Neuronal stem cell (in vitro differentiated cells): ENCODE results near the gene SCOC.

Experiments used
- DNase-seq: peaks from one replicate; pipeline ENCODE4 v3.0.0-alpha.2; 2013; ENCODE audit warnings: low spot score
- H2AFZ ChIP-seq: one replicate; pipeline ENCODE4 v1.6.1; 2013; ENCODE audit warnings: mild to moderate bottlenecking, low read length, inconsistent platforms
- H2AK5ac ChIP-seq: 2 replicates; pipeline ENCODE4 v1.6.1; 2013; ENCODE audit warnings: low read depth, mild to moderate bottlenecking, inconsistent platforms, low read length, moderate library complexity, mixed read lengths
- H2BK120ac ChIP-seq: 2 replicates; pipeline ENCODE4 v1.6.1; 2013; ENCODE audit warnings: low read depth, mild to moderate bottlenecking, inconsistent platforms, low read length, moderate library complexity, mixed read lengths
- H2BK12ac ChIP-seq: one replicate; pipeline ENCODE4 v1.6.1; 2013; ENCODE audit warnings: low read length, inconsistent platforms
- H2BK15ac ChIP-seq: 2 replicates; pipeline ENCODE4 v1.6.1; 2013; ENCODE audit warnings: mild to moderate bottlenecking, low read length, inconsistent platforms, mixed read lengths
- H2BK5ac ChIP-seq: one replicate; pipeline ENCODE4 v1.6.1; 2013; ENCODE audit warnings: inconsistent platforms, mild to moderate bottlenecking, low read length, moderate library complexity
- H3K14ac ChIP-seq: one replicate; pipeline ENCODE4 v1.6.1; 2013; ENCODE audit warnings: low read length, inconsistent platforms
- H3K18ac ChIP-seq: 2 replicates; pipeline ENCODE4 v1.6.1; 2013; ENCODE audit warnings: low read length, inconsistent platforms
- H3K23ac ChIP-seq: 2 replicates; pipeline ENCODE4 v1.6.1; 2013; ENCODE audit warnings: low read depth, mild to moderate bottlenecking, mixed read lengths, low read length, inconsistent platforms; ENCODE audit not compliant: poor library complexity
- H3K27ac ChIP-seq: replicated peaks from 3 replicates; pipeline ENCODE4 v1.5.1; 2013; ENCODE audit warnings: low read length, inconsistent platforms
- H3K27me3 ChIP-seq, 3 experiments: 2 replicates each; pipeline ENCODE4 v1.6.1; 2013; ENCODE audit warnings: low read length in 3 of 3, mild to moderate bottlenecking in 2 of 3, inconsistent platforms in 1 of 3, low read depth in 1 of 3, mixed read lengths in 1 of 3, moderate library complexity in 1 of 3; ENCODE audit not compliant: control insufficient read depth in 3 of 3, insufficient read depth in 3 of 3
- H3K36me3 ChIP-seq, 2 donors: replicated peaks in 1 of 2; 2 replicates each; pipeline ENCODE4 v1.6.1; 2013; ENCODE audit warnings: low read length in 2 of 2; ENCODE audit not compliant: control insufficient read depth in 2 of 2, insufficient read depth in 2 of 2
- H3K4ac ChIP-seq: 2 replicates; pipeline ENCODE4 v1.6.1; 2013; ENCODE audit warnings: inconsistent platforms, mild to moderate bottlenecking, low read length, moderate library complexity
- H3K4me1 ChIP-seq, 2 donors: 1 replicate in 1 of 2; 2 replicates in 1 of 2; pipeline ENCODE4 v1.6.1; 2013; ENCODE audit warnings: low read length in 2 of 2, low read depth in 1 of 2; ENCODE audit not compliant: control insufficient read depth in 2 of 2, insufficient read depth in 1 of 2
- H3K4me2 ChIP-seq: one replicate; pipeline ENCODE4 v1.6.1; 2013; ENCODE audit warnings: mild to moderate bottlenecking, low read length, inconsistent platforms; ENCODE audit not compliant: insufficient read depth, poor library complexity, severe bottlenecking
- H3K4me3 ChIP-seq, 2 donors: 2 replicates each; pipeline ENCODE4 v1.5.1; 2013; ENCODE audit warnings: low read length in 2 of 2, mild to moderate bottlenecking in 2 of 2, inconsistent platforms in 1 of 2, moderate library complexity in 1 of 2
- H3K79me1 ChIP-seq: one replicate; pipeline ENCODE4 v1.6.1; 2013; ENCODE audit warnings: low read depth, mild to moderate bottlenecking, inconsistent platforms, low read length, moderate library complexity
- H3K9ac ChIP-seq: one replicate; pipeline ENCODE4 v1.6.1; 2013; ENCODE audit warnings: mild to moderate bottlenecking, low read depth, low read length, inconsistent platforms; ENCODE audit not compliant: poor library complexity
- H3K9me3 ChIP-seq, 2 donors: replicated peaks in 1 of 2; 2 replicates each; pipeline versions ENCODE3 to v1.6.1; 2013; ENCODE audit warnings: low read length in 2 of 2, mild to moderate bottlenecking in 2 of 2, inconsistent platforms in 1 of 2, low read depth in 1 of 2, mixed read lengths in 1 of 2, moderate library complexity in 1 of 2; ENCODE audit not compliant: control insufficient read depth in 2 of 2, insufficient read depth in 1 of 2
- H4K8ac ChIP-seq: one replicate; pipeline ENCODE4 v1.6.1; 2013; ENCODE audit warnings: low read depth, mild to moderate bottlenecking, inconsistent platforms, low read length, moderate library complexity
- H4K91ac ChIP-seq: one replicate; pipeline ENCODE4 v1.6.1; 2013; ENCODE audit warnings: low read length, low read depth, mild to moderate bottlenecking, inconsistent platforms; ENCODE audit not compliant: poor library complexity
- WGBS, 2 donors: extraction: QIAGEN DNeasy Blood & Tissue Kit; methylation state at CpG; one replicate each; pipeline ENCODE4 v1.1.7; 2013; ENCODE audit warnings: missing lambda C conversion rate in 2 of 2, mixed read lengths in 1 of 2; ENCODE audit not compliant: insufficient read length in 2 of 2, insufficient replicate concordance in 1 of 2; ENCODE audit errors: extremely low coverage in 2 of 2; 5-methylcytosine and 5-hydroxymethylcytosine counted together

The SCOC gene

DNA sequence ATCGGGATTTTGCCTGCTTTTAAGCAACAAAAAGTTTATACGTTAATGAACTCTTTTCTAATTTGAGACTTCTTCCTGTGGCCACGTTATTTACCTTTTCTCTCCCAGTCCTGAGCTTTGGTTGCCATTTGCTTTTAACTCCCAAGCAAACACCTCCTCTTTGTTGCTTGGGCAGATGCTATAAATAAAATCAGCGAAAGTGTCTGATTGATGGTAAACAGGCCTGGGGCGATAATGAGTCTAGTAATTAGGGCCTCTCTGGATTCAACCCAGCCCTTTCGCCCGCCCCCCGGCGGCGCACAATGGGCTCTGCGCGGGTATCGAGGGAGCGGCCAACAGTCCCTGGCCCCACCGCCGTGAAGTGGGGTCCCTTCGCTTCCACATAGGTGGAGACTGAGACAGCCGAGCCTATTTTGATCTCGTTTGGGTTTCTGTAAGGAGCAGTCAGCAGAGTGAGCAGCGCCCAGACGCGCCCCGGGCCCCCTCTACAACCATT, 53.2 kb downstream of the SCOC start:
- Histone ChIP-seq H3K18ac (peak overlapping the region; percentile 98), H2BK120ac (peak overlapping the region; percentile 38), H3K4ac (no peak overlapping the region), H4K91ac (no peak overlapping the region), H3K79me1 (peaks cover 2% of the 10 kb centered on the region), H3K23ac (peak overlapping the region; percentile 58), H3K27me3 (peaks cover 0 to 28% (median 0%) of the 10 kb centered on the region in 3 experiments), H3K4me1 (no peaks in the 10 kb centered on the region), H3K14ac (no peak overlapping the region), H3K9me3 (no peaks in the 10 kb centered on the region), H2BK12ac (peak overlapping the region; percentile 68), H2AFZ (peak overlapping the region; percentile 100), H3K36me3 (peaks cover 0 to 3% of the 10 kb centered on the region in 2 donors), H4K8ac (no peak overlapping the region), H3K4me2 (peak overlapping the region; percentile 71), H3K9ac (peak overlapping the region; percentile 97), H2BK5ac (peak overlapping the region; percentile 61), H2BK15ac (peak overlapping the region; percentile 96), H3K4me3 (peak overlapping the region; percentile 86 to 98), H2AK5ac (no peak overlapping the region), H3K27ac (peak overlapping the region; percentile 79)
- peak; percentile 2 for DNase-seq
- no CpG with 5 or more reads among the region's 23 CpGs for WGBS, 2 donors

- Histone ChIP-seq H4K91ac (no peak within 1 kb of the TSS), H3K79me1 (peaks cover 2% of the 10 kb centered on the region), H2BK12ac (peak within 1 kb of the TSS; percentile 68), H3K23ac (peak within 1 kb of the TSS; percentile 58), H3K18ac (peak within 1 kb of the TSS; percentile 98), H3K4ac (no peak within 1 kb of the TSS), H2BK120ac (peak within 1 kb of the TSS; percentile 38), H3K4me1 (peaks cover 0 to 2% of the 10 kb centered on the region in 2 donors), H3K9ac (peak within 1 kb of the TSS; percentile 97), H3K4me3 (peak within 1 kb of the TSS; percentile 86 to 98), H3K9me3 (no peaks in the 10 kb centered on the region), H3K27me3 (peaks cover 0 to 30% (median 0%) of the 10 kb centered on the region in 3 experiments), H4K8ac (peak within 1 kb of the TSS; percentile 9), H2BK5ac (peak within 1 kb of the TSS; percentile 61), H3K36me3 (peaks cover 0 to 3% of the 10 kb centered on the region in 2 donors), H2AK5ac (no peak within 1 kb of the TSS), H2BK15ac (peak within 1 kb of the TSS; percentile 96), H3K4me2 (peak within 1 kb of the TSS; percentile 71), H2AFZ (peak within 1 kb of the TSS; percentile 100), H3K27ac (peak within 1 kb of the TSS; percentile 79), H3K14ac (peak within 1 kb of the TSS; percentile 98)
- WGBS, 2 donors = no CpG with 5 or more reads among the region's 73 CpGs
- peak; percentile 91 for DNase-seq
Measured at GRCh38 chr4:140427106-140427918, 53.9 kb downstream of the SCOC start, which contains the start of gene CLGN. CLGN (minus strand) TSS chr4:140427648; CDS start chr4:140413078, 14,570 bp downstream.

DNA sequence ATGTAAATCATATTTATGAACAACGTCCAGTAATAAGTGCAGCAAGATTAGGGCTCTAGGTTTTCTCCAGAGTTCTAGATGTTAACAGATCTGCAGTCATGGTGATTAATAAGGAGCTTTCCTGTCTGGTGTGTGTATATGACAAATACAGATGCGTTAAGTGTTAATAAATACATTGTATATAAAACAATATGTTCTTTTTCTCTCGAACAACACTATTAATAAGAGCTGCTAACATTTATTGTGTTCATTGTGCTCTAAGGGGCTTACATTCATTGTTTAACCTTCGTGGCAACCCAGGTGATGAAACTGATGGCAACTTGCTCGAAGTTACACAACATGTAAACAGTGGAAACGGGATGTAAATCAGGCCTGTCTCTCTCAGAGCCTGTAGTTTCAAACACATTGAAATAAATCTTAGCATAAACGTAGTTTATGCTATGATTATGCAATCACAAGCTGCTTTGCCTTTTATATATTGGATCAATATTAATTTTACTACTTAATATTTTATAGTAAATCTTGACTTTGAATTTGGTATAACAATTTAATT, 54.5 kb downstream of the SCOC start:
- no peak overlapping the region for H4K91ac ChIP-seq
- H3K27ac ChIP-seq = no peak overlapping the region
- H3K79me1 ChIP-seq = peaks cover 2% of the 10 kb centered on the region
- H3K4ac ChIP-seq = no peak overlapping the region
- H2BK15ac ChIP-seq = no peak overlapping the region
- no peak overlapping the region for H2BK120ac ChIP-seq
- H3K14ac ChIP-seq = no peak overlapping the region
- H3K36me3 ChIP-seq = peaks cover 0 to 2% of the 10 kb centered on the region in 2 donors
- peaks cover 0 to 2% of the 10 kb centered on the region in 2 donors for H3K4me1 ChIP-seq
- no peak overlapping the region for H2AK5ac ChIP-seq
- H3K27me3 ChIP-seq = peaks cover 0 to 30% (median 0%) of the 10 kb centered on the region in 3 experiments
- no CpG with 5 or more reads among the region's 7 CpGs for WGBS, 2 donors
- no peak overlapping the region for H3K4me2 ChIP-seq
- H2BK12ac ChIP-seq = no peak overlapping the region
- H2BK5ac ChIP-seq = no peak overlapping the region
- H3K18ac ChIP-seq = no peak overlapping the region
- peak overlapping the region in 1 of 2 donors; percentile 98 for H3K4me3 ChIP-seq
- H3K9ac ChIP-seq = no peak overlapping the region
- H2AFZ ChIP-seq = peak overlapping the region; percentile 100
- no peaks in the 10 kb centered on the region for H3K9me3 ChIP-seq
- H4K8ac ChIP-seq = no peak overlapping the region
- DNase-seq = no peak
- no peak overlapping the region for H3K23ac ChIP-seq
